Smooth muscle cell (in vitro differentiated cells): ENCODE data around the gene TECTB. TPM values are rescaled to one million over a fixed set of nuclear protein-coding genes. Genes with fewer than 3 reads are reported as not detected.

Experiments
- DNase-seq: peaks from one replicate; lab custom pipeline; 2025; ENCODE audit not compliant: unreplicated experiment; lab: John Stamatoyannopoulos, UW
- H2AFZ ChIP-seq: fragments of 200-600 bp; sonication (generic); 2 replicates; pipeline ENCODE4 v1.6.0; 2016; ENCODE audit warnings: antibody characterized with exemption, low read depth, mild to moderate bottlenecking
- H3F3A ChIP-seq: fragments of 200-600 bp; sonication (generic); 2 replicates; pipeline ENCODE4 v1.6.0; 2017; ENCODE audit warnings: antibody characterized with exemption, low read depth
- H3K27ac ChIP-seq: fragments of 200-600 bp; sonication (generic); 2 replicates; pipeline ENCODE4 v1.5.1; 2016; ENCODE audit warnings: low read depth, mild to moderate bottlenecking
- H3K27me3 ChIP-seq: fragments of 200-600 bp; sonication (generic); 2 replicates; pipeline ENCODE4 v1.6.1; 2016; ENCODE audit warnings: low read depth, mild to moderate bottlenecking
- H3K36me3 ChIP-seq: fragments of 200-600 bp; sonication (generic); 2 replicates; pipeline ENCODE4 v1.5.1; 2016; ENCODE audit warnings: low read depth
- H3K4me1 ChIP-seq: fragments of 200-600 bp; sonication (generic); 2 replicates; pipeline ENCODE4 v1.5.1; 2016; ENCODE audit warnings: low read depth
- H3K4me2 ChIP-seq: fragments of 200-600 bp; sonication (generic); 2 replicates; pipeline ENCODE4 v1.6.0; 2016; ENCODE audit warnings: mild to moderate bottlenecking
- H3K4me3 ChIP-seq: fragments of 200-600 bp; sonication (generic); 2 replicates; pipeline ENCODE4 v1.5.1; 2016; ENCODE audit warnings: mild to moderate bottlenecking
- H3K79me2 ChIP-seq: fragments of 200-600 bp; sonication (generic); 2 replicates; pipeline ENCODE4 v1.6.0; 2016; ENCODE audit warnings: low read depth, mild to moderate bottlenecking
- H3K9ac ChIP-seq: fragments of 200-600 bp; sonication (generic); 2 replicates; pipeline ENCODE4 v1.6.0; 2016; ENCODE audit warnings: low read depth
- H3K9me3 ChIP-seq: fragments of 200-600 bp; sonication (generic); replicated peaks from 2 replicates; pipeline ENCODE4 v1.5.1; 2016; ENCODE audit warnings: low read depth
- H4K20me1 ChIP-seq: fragments of 200-600 bp; sonication (generic); 2 replicates; pipeline ENCODE4 v1.6.0; 2016; ENCODE audit warnings: low read depth
- WGBS: methylation state at CpG from one replicate; pipeline ENCODE4 v1.1.7; 2016; ENCODE audit warnings: low lambda C conversion rate; 5-methylcytosine and 5-hydroxymethylcytosine counted together
- polyA plus RNA-seq: library from polyadenylated mRNA; unstranded; fragments of >200 nt; fragmentation: Nextera tagmentation; extraction: Ambion mirVana; gene quantifications from 2 replicates; pipeline ENCODE4 v1.2.1, GENCODE V29; 2016
- total RNA-seq: library from RNA; depleted of rRNA; stranded (reverse); fragments of >200 nt; gene quantifications from 2 replicates; pipeline ENCODE4 v1.2.3, GENCODE V29; 2014
- TF ChIP-seq, protein P1 (sequence below): fragments of 200-600 bp; sonication (generic); IDR thresholded peaks from 2 replicates; pipeline ENCODE4 v1.5.1; 2017; ENCODE audit warnings: borderline replicate concordance, mild to moderate bottlenecking, antibody characterized with exemption; ENCODE audit not compliant: insufficient read depth, poor library complexity, severe bottlenecking

TECTB gene
- total and polyA plus RNA-seq, 2 experiments from 2014 or later, result not detected

- 81% methylated on average over 1 of the region's 1 CpG for WGBS
- H4K20me1 ChIP-seq, result no peaks in the 10 kb centered on the region
- no peak for DNase-seq
- no peaks in the 10 kb centered on the region for H3K27me3 ChIP-seq
- H3K4me2 ChIP-seq, result no peak overlapping the region
- TF ChIP-seq, protein P1, sequence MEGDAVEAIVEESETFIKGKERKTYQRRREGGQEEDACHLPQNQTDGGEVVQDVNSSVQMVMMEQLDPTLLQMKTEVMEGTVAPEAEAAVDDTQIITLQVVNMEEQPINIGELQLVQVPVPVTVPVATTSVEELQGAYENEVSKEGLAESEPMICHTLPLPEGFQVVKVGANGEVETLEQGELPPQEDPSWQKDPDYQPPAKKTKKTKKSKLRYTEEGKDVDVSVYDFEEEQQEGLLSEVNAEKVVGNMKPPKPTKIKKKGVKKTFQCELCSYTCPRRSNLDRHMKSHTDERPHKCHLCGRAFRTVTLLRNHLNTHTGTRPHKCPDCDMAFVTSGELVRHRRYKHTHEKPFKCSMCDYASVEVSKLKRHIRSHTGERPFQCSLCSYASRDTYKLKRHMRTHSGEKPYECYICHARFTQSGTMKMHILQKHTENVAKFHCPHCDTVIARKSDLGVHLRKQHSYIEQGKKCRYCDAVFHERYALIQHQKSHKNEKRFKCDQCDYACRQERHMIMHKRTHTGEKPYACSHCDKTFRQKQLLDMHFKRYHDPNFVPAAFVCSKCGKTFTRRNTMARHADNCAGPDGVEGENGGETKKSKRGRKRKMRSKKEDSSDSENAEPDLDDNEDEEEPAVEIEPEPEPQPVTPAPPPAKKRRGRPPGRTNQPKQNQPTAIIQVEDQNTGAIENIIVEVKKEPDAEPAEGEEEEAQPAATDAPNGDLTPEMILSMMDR, result no peak
- H3K9ac ChIP-seq, result no peak overlapping the region
- no peaks in the 10 kb centered on the region for H3F3A ChIP-seq
- H2AFZ ChIP-seq, result no peak overlapping the region
- no peaks in the 10 kb centered on the region for H3K4me1 ChIP-seq
- no peaks in the 10 kb centered on the region for H3K36me3 ChIP-seq
- no peak overlapping the region for H3K27ac ChIP-seq
- no peaks in the 10 kb centered on the region for H3K9me3 ChIP-seq
- no peaks in the 10 kb centered on the region for H3K79me2 ChIP-seq
- no peak overlapping the region for H3K4me3 ChIP-seq
Observed at GRCh38 chr10:112258407-112258806, 24.8 kb upstream of the TECTB start.

DNA sequence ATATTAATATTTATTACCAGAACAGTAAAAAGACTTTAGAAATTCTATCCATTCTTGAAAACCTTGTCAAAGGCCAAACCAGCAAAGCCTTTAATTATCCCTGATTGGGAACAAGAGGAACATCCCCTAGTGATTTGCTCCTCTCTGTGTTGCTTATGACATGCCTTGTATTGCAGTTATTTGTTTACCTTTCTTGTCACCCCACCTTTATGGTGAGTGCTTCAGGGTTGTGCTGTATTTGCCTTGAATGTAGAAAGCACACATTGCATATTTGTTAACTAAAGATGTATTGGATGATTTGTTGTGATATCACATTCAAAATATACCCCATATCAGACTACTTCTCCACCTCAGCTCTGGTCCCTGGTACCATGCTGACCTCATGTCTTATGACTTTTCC is 23.5 kb upstream of the TECTB start:
- no peaks in the 10 kb centered on the region for H3K9me3 ChIP-seq
- no peaks in the 10 kb centered on the region for H3F3A ChIP-seq
- H3K4me3 ChIP-seq, result no peak overlapping the region
- no peaks in the 10 kb centered on the region for H4K20me1 ChIP-seq
- H3K36me3 ChIP-seq, result no peaks in the 10 kb centered on the region
- H3K9ac ChIP-seq, result no peak overlapping the region
- TF ChIP-seq, protein P1, result no peak
- H3K27me3 ChIP-seq, result no peaks in the 10 kb centered on the region
- no peaks in the 10 kb centered on the region for H3K4me1 ChIP-seq
- H3K79me2 ChIP-seq, result no peaks in the 10 kb centered on the region
- H2AFZ ChIP-seq, result no peak overlapping the region
- H3K27ac ChIP-seq, result no peak overlapping the region
- no peak for DNase-seq
- H3K4me2 ChIP-seq, result no peak overlapping the region

- H3K4me3 ChIP-seq, result no peak overlapping the region
- H3K4me2 ChIP-seq, result no peak overlapping the region
- no peaks in the 10 kb centered on the region for H4K20me1 ChIP-seq
- H2AFZ ChIP-seq, result peak overlapping the region; percentile 15
- H3K27me3 ChIP-seq, result no peaks in the 10 kb centered on the region
- 86% methylated on average over 5 of the region's 5 CpGs for WGBS
- TF ChIP-seq, protein P1, result no peak
- no peaks in the 10 kb centered on the region for H3K4me1 ChIP-seq
- no peaks in the 10 kb centered on the region for H3K36me3 ChIP-seq
- no peaks in the 10 kb centered on the region for H3F3A ChIP-seq
- H3K27ac ChIP-seq, result no peak overlapping the region
- H3K79me2 ChIP-seq, result no peaks in the 10 kb centered on the region
- no peak overlapping the region for H3K9ac ChIP-seq
- H3K9me3 ChIP-seq, result no peaks in the 10 kb centered on the region
- DNase-seq, result no peak
Observed at GRCh38 chr10:112260831-112261230, 22.4 kb upstream of the TECTB start.

GRCh38 chr10:112261281-112261822 is 21.8 kb upstream of the TECTB start:
- WGBS, result 66% methylated on average over 4 of the region's 4 CpGs

More at GRCh38 chr10:112261281-112261822, 21.8 kb upstream of the TECTB start:
- no peaks in the 10 kb centered on the region for H3K27me3 ChIP-seq
- no peaks in the 10 kb centered on the region for H4K20me1 ChIP-seq
- no peaks in the 10 kb centered on the region for H3K36me3 ChIP-seq
- TF ChIP-seq, protein P1, result no peak
- H3K27ac ChIP-seq, result peak overlapping the region; percentile 45
- no peaks in the 10 kb centered on the region for H3K9me3 ChIP-seq
- peak overlapping the region; percentile 15 for H2AFZ ChIP-seq
- H3K9ac ChIP-seq, result no peak overlapping the region
- no peaks in the 10 kb centered on the region for H3K79me2 ChIP-seq
- H3K4me2 ChIP-seq, result peak overlapping the region; percentile 12
- no peaks in the 10 kb centered on the region for H3F3A ChIP-seq
- H3K4me3 ChIP-seq, result no peak overlapping the region
- H3K4me1 ChIP-seq, result no peaks in the 10 kb centered on the region
- DNase-seq, result no peak
